HG03039 (cell line): Measurements from ENCODE around the gene UBXN11.
"Not testable (repeated sequence)": the region's sequence is repeated elsewhere in the genome, so short reads cannot be mapped to it uniquely, and the experiment has no call there.

Experiments
- ATAC-seq: cut with Tn5 transposase; IDR thresholded peaks from one replicate; pipeline ENCODE4 v1.9.1; 2021; ENCODE audit warnings: mild to moderate bottlenecking, moderate library complexity; ENCODE audit not compliant: unreplicated experiment

UBXN11 gene

DNA sequence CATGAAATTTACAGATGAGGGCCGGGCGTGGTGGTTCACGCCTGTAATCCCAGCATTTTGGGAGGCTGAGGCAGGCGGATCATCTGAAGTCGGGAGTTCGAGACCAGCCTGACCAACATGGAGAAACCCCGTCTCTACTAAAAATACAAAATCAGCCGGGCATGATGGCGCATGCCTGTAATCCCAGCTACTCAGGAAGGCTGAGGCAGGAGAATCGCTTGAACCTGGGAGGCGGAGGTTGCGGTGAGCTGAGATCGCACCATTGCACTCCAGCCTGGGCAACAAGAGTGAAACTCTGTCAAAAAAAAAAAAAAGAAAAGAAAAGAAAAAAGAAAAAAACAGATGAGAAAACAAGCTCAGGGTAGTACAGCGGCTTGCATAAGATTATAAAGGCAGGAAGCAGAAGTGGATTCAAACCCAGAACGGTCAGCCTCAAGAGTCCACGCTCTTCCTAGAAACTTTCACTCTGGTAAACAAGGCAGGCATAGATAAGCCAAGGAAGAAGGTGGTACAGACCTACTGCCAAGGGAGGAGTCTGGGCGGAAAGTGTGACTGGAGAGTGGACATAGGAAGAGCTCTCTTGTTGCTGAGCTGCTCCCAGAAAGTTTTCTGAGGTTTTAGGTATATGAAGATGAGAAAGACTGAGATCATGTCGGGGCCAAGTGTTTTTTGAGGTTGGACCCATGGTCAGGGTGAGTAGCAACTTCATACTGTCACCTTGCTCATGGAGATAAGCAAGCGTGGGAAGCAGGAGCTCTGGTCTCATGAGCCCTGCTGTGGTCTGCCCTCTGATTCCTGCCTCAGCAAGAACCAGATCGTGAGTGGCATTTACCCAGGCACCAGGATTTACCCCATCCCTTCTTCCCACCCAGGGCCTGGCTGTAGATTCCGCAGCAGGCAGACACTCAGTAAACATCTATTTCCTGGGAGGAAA is 1.8 kb upstream of the UBXN11 start:
- not testable (repeated sequence) for ATAC-seq

DNA sequence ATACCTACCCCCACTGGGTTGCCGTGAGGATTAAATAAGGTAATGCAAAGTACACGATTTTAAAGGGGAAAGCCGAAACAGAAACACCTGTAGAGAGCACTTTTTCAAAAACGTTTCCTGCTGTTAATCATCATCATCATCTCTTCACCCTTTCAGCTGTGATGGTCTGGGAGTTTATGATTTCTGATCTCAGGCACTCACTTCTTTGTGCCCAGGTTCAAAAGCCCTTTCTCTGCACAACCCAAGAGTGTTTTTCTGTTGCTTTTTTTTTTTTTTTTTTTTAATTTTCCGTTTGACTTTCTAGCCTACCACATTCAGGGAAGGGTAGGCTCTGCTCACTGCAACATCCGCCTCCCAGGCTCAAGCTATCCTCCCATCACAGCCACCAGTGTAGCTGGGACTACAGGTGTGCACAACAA is 936 bp upstream of the UBXN11 start:
- no peak for ATAC-seq

DNA sequence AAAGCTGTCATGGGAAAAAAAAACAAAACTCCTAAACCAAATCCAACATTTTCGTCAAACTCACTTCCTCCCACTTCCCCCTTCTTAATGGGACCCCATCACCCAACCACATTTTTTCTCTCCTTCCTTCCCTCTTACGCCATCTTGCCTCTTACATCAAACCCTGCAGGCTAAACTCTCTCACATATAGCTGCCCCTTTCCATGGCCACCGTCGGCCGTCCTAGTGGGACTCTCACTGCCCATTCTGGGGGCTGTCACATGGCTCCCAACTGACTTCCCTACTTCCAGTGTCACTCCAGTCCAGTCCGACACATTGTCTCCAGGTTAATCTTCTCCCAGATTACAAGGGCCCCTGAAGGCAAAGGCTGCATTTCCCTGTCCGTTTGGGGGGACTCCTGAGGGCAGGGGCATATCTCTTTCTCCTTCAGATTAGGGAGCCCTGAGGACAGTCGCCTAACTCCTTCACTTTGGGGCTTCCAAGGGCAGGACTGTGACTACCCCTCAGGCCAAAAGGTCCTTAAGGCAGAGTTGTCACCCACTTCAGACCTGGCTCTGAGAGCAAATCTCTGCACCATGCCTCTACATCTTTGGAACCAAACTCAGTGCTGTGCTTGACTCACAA is 658 bp downstream of the UBXN11 start:
- ATAC-seq, result no peak

DNA sequence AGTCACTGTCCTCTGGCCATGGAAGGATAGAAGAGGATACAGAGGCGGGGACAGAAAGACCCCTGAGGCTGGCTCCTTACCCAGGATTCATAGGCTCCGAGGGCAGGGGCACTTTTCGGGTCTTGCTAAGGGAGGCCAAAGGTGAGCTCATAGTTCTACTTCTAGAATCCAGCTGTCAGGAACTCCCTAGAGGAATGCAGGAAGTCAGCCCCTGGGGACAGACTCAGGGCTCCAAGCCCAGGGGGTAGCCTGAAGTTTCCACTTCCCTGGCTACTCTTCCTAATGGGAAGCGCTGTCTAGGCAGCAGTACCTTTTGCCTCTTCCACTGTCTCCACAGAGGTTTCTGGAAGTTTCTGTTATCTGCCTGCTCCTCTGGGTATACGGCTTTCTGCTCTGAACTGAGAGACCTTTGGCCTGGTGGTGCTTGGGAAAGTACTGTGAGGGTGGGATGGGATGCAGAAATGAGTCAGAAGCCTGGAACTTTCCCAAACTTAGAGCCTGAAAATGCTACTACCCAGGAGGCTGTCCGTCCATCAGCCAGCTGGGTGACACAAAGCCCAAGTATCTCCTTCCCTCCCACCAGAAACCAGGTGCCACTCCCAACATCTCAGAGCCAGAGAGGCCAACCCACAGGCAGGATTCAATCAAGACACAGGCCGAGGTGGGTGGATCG is 3.6 kb downstream of the UBXN11 start:
- ATAC-seq, result no peak

DNA sequence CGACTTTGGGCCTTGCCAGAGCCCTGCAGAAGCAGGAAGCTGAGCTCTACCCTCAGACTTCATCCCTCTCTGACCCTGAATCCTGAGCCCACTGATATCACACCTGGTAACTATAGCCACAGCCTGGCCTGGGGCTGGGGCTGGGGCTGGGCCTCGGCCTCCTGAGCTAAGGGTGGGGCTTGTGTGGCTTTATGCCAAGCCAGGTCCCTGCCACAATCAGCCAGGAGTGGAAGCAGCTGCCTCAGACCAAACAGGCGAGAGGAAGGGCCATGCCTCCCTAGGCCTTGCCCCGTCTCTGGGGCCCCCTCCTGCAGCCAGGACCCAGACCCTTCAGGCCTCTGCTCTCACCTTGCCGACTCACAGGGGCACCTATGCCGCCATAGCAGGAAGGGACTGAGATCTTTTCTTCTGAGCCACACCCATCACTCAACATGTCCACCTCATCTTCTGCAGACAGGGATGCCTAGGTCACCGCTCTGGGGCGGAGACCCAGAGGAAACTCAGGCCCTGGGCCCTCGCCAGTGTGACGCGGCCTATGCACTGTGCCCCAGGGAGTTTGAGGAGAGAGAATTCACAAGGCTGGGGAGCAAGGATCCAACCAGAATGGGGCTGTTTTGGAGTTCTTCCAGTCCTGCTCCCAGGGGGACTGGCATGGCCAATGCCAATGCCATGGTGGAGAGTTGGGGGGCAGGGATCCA is 5.7 kb downstream of the UBXN11 start:
- no peak for ATAC-seq

DNA sequence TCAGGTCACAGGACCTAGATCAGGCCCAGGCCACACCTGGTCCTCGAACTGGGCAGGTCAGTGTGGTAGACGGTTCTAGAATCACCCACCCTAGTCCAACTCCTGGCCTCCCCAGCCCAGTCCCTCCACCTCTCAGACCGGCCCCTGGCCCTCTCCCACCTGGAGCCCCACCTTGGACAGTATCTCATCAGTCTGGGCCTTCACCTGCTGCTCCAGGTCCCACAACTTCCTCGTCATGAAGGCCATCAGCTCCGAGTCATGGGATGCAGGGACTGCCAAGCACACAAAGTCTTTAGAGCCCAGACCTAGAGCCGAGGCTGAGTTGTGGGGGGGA is 8.7 kb downstream of the UBXN11 start:
- no peak for ATAC-seq

DNA sequence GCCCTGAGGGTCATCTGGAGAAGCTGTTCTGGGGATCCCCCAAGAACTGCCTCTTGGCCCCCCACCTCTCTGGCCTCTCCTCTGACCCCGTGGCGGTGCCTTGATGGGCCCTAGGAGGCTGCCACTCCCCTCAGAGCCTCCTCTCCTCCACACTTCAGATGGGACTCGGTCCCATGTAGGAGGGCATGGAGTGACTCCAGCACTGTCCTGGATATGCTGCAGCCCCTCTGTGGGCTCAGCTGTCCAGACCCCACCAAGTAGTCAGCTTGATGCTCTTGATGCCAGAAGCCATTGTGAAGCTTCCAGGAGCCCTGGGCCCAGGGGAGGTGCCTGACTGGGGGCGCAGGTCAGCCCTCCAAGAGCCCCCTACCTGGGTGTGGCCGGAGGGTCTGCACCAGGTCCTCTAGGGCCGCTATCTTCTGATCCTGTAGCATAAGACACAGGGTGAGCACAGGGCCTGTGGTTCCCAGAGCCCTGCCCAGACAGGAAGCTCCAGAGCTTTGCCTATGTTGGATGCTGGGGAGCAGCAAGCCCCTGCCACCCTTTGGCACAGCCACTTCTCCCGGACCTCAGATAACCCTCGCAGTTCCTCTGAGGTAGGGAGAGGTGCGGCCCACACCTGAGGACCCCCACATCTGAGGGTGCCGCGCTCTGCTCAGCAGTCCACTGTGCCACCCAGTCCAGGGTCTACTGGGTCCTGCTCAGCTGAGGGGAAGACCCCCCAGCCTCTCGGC is 9.2 kb downstream of the UBXN11 start:
- ATAC-seq, result no peak

DNA sequence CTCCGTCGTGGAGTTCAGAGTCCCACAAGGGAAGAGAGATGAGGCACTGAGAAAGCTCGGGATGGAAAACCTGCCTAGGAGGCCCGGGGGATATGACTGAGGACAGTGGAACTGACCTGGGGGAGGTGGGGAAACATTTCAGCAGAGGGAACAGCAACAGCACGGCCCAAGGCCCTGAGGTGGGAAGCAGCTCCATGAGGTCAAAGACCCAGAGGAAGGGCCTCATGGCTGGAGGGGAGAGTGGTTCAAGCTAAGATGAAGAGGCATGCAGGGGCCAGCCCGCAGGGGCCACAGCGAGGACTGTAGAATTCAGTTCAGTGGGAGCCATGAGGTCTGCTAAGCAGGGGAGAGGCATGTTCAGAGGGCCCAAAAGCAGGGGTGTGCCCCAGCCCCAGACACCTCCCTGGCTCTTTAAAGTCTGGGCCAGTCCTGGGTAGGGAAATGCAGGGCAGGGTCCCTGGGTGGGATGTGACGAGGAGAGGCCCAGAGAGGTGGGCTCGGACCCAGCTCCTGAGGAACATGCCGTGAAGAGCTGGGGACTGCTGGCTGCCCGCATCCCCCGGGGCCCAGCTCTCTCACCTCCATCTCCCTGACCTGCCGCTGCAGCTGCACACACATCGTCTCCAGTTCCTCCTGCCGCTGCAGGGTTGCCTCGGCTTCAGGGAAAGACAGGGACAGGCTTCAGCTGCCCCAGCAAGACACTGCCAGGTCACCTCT is 9.9 kb downstream of the UBXN11 start:
- no peak for ATAC-seq

DNA sequence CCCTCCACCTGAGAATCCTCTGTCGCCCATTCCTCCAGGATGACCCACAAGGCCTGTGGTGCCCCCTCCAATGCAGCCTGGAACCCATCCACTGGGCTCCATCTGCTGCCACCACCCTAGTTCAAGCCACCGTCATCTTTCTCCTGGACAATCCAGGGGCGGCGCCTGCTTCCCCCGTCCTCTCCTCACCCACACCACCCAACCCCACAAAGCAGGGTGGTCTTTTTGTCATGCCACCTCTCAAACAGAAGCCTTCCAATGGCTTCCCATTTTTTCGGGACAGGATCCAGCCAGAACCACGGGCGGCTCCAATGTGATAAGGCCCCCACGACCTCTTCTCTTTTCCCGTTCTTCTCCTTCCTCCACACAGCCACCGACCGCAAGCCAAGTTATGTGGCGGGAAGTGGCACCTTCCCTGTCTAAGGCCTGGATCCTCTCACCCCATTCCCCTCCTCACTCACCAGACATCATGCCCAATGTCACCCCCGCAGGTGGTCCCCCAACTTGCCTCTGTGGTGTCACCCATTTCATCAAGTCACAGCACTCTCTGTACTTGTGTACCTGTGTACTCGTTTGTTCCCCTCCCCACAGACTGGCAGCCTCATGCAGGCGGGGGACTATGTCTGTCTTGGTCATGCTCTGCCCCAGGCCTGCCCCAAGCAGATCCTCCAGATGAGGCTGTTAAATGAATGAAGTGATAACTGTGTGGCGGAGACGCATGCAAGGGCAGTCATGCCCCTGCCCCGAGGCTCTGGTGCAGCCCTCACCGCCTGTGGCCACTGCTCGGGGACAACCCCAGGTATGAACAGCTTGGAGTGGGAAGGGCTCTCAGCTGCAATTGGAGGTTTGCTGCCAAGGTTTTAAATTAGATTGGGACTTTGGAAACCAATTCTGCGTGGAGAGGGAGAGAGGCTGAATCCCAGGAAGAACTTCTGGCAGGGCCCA is 11.0 kb downstream of the UBXN11 start:
- no peak for ATAC-seq

DNA sequence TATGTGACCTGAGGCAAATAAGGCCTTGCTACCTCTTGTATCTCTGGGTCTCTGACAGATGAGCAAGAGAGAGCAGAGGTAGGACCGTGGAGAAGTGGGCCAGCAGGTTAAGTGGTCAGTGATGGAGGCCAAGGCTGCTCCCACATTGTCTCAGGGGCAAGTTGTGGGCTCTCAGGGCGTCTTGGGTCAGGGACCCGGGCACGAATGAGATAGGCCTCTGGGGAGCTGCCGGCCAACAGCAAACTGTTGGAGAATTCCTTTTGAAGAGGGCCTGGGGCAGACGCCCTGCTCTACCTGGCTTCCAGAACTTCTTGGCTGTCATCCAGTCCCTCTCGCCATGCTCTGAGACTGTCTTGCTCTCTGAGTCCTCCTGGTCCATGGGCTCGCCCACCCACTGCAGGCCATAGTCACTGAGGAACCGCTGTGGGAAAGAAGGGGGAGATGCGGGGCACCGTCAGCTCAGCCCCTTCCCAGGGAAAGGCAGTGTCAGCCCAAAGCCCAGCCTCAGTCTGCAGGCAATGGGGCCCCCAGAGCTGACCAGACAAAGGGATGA is 12.4 kb downstream of the UBXN11 start:
- ATAC-seq, result no peak

DNA sequence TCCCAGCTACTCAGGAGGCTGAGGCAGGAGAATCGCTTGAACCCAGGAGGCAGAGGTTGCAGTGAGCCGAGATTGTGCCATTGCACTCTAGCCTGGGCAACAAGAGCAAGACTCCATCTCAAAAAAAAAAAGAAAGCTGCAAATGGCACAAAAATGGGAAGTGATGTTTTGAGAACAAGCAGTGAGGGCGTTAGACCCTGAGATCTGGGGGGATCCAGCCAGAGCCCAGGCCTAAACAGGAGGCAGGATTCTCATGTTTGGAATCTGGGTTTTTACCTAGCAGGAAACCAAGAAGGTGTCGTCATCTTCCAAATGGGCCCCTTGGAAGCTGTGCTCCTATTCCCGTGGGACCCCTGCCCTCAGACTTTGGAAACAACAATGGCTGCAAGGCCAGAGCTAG is 13.7 kb downstream of the UBXN11 start:
- ATAC-seq, result not testable (repeated sequence)

DNA sequence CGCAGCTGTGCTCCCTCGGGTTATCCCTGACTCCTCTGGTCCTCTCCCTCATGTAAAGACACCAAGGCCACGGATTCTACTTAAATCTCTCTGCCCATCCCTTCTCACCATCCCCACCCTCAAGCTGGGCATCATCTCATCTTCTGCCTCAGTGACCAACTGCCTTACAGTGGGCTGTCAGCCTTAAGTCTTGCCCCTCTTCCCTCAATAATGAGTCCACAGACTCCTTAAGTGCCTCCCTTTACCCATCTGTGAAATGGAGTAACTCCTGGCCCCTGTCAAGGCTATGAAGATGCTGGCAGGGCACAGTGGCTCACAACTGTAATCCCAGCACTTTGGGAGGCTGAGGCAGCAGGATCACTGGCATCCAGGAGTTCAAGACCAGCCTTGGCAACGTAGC is 14.5 kb downstream of the UBXN11 start:
- no peak for ATAC-seq

DNA sequence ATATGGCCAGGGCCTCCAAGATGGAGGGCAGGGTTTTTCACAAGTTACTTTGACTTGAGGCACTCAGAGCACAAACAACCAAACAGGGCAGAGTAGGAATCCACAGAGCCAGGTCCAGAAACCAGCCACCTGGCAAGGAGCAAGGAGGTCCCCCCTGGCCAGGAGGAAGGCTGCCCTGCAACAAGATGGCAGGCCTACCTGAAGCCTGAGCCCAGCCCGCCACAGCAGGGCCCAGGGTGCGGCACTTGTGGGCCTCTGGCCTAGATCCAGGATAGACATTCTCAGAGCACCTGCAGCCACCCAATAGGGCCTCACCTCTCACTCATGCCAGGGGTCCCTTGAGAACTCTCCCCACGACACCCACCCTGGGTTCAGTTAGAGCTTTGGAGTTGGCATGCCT is 15.0 kb downstream of the UBXN11 start:
- no peak for ATAC-seq

DNA sequence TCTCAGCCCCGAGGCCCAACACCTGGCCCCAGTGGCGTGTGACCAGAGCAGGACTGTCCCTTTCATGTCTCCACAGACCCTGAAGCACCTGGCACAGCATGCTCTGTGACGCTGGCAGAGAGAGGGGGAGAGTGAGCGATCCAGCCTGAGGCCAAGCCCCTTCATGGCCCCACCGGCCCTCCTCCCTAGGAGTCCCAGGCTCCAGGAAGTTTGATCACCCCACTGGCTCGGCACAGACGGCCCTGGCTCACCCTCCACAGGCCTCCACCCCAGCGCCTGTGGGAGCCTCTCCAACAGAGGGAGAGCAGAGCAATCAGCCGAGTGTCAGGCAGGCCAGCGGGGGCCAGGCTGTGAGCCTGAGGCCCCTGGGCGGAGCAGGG is 15.6 kb downstream of the UBXN11 start:
- no peak for ATAC-seq

DNA sequence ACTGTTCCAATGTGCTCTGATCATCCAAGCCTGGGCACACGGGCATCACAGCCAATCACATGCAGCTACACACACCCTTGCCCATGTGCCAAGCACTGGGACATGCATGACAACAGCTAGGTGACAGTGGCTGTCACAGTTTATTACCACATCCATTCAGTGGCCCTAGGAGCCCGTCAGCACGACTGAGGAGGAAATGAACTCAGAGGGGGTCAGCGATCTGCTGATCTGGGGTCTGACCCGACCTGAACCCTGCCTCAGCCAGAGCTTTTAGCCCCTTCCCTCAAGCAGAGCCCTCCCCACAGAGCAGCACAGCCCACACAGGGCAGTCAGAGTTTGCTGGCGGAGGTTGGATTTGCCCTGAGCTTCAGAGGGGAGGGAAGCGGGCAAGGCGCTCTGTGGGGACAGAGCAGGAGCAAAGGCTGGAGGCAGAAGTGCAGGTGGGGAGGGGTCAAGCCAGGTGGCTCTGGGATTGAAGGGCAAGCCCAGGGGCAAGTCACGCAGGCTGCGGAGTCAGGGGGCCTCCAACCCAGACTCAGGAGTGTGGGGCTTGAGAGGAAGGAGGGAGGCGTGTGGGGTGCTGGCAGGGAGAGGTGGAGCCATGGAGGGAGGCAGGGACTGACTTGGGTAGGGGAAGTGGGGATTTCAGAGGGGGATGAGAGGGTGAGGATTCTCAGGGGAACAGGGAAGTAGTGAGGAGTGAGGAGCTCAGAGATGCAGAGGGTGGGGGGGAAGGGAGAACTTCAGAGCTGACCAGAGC is 16.1 kb downstream of the UBXN11 start:
- no peak for ATAC-seq

DNA sequence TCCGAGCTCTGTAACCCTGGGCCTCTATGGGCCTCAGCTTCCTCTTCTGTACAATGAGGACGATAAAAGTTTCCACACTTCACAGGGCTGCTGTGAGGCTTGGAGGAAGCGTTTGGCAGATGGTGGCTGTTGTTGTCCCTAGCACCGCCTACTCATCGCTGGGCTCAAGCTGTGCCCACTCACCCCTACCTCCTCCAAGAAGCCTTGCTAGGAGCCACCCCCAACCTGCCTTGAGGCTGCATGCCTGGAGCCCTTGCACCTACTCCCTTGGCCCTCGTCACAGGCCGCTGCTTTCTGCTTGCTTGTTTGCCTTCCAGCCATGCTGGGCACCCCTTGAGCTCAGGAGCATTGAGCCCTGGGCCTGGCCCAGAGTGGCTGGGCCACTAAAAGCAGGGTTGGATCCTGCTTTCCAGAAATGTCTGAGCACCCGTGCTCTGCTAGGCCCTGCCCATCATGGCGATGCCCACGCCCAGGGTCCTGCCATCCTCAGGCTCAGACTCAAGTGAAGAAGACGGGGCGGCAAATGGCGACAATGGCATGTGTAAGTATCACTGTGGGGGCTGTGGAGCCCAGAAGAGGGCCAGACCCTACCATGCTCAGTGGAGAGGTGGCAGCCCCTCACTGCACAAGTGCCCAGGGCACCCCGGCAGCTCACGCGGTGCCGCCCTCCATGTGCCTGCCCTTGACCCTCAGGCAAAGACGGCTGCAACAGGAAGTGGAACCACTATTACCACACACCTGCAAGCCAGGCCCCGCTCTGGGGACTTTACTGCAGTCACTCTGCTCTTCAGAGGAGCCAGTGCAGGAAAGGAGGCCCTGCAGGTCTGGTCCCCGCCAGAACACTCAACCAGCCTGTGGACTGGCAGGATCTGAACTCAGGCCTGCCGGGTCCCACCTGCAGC is 17.0 kb downstream of the UBXN11 start:
- ATAC-seq, result no peak
